Measurements from ENCODE around the gene CERK.
"Not testable (repeated sequence)": the region's sequence is repeated elsewhere in the genome, so short reads cannot be mapped to it uniquely, and the experiment has no call there.

The CERK gene

GRCh38 chr22:46637711-46638600 lies 100.1 kb downstream of the CERK start:
- Histone ChIP-seq H4K20me1 (ENCODE audit: insufficient read depth, low read length) (no peaks in the 10 kb centered on the region), H3K9ac (ENCODE audit: low read length) (no peak overlapping the region), H3F3A (ENCODE audit: insufficient read depth, low read length) (no peaks in the 10 kb centered on the region), H3K79me2 (ENCODE audit: low read length) (no peaks in the 10 kb centered on the region), H3K27ac (ENCODE audit: low read length) (no peak overlapping the region), H3K4me2 (ENCODE audit: low read depth, low read length) (no peak overlapping the region), H2AFZ (ENCODE audit: low read length) (no peak overlapping the region), H3K9me2 (replicated peaks; ENCODE audit: insufficient read depth, low read length) (no peaks in the 10 kb centered on the region), H3K4me3 (ENCODE audit: low read length) (no peak overlapping the region), H3K4me1 (ENCODE audit: low read length) (no peaks in the 10 kb centered on the region), H3K27me3 (replicated peaks; ENCODE audit: insufficient read depth, low read length) (no peaks in the 10 kb centered on the region), H3K9me3 (replicated peaks; ENCODE audit: insufficient read depth, low read length) (no peaks in the 10 kb centered on the region), H3K36me3 (replicated peaks; ENCODE audit: insufficient read depth, low read length) (no peaks in the 10 kb centered on the region)
- TF ChIP-seq EZH2 (optimal IDR thresholded peaks at IDR 0.05; ENCODE audit: low read depth, low read length): no peak
- no peak for TF ChIP-seq EZH2phosphoT487 (IDR thresholded peaks at IDR 0.05; ENCODE audit: low read length)
- TF ChIP-seq CTCF (IDR thresholded peaks at IDR 0.05; ENCODE audit: low read length): no peak
- no peak for DNase-seq

- TF ChIP-seq CTCF (IDR thresholded peaks at IDR 0.05; ENCODE audit: low read length) (no peak), EZH2phosphoT487 (IDR thresholded peaks at IDR 0.05; ENCODE audit: low read length) (no peak), EZH2 (optimal IDR thresholded peaks at IDR 0.05; ENCODE audit: low read depth, low read length) (no peak)
- Histone ChIP-seq H3K4me1 (ENCODE audit: low read length) (no peaks in the 10 kb centered on the region), H3K27ac (ENCODE audit: low read length) (no peak overlapping the region), H3K36me3 (replicated peaks; ENCODE audit: insufficient read depth, low read length) (no peaks in the 10 kb centered on the region), H3K27me3 (replicated peaks; ENCODE audit: insufficient read depth, low read length) (no peaks in the 10 kb centered on the region), H3K9me2 (replicated peaks; ENCODE audit: insufficient read depth, low read length) (no peaks in the 10 kb centered on the region), H3K79me2 (ENCODE audit: low read length) (no peaks in the 10 kb centered on the region), H4K20me1 (ENCODE audit: insufficient read depth, low read length) (no peaks in the 10 kb centered on the region), H3K4me3 (ENCODE audit: low read length) (no peak overlapping the region), H3K9me3 (replicated peaks; ENCODE audit: insufficient read depth, low read length) (no peaks in the 10 kb centered on the region), H3K9ac (ENCODE audit: low read length) (no peak overlapping the region), H3F3A (ENCODE audit: insufficient read depth, low read length) (no peaks in the 10 kb centered on the region), H3K4me2 (ENCODE audit: low read depth, low read length) (no peak overlapping the region), H2AFZ (ENCODE audit: low read length) (no peak overlapping the region)
- DNase-seq: no peak
Measured at GRCh38 chr22:46636221-46637002, 101.6 kb downstream of the CERK start.

GRCh38 chr22:46635756-46636155 lies 102.3 kb downstream of the CERK start:
- no peaks in the 10 kb centered on the region for H3K36me3 ChIP-seq (replicated peaks; ENCODE audit: insufficient read depth, low read length)
- no peak for TF ChIP-seq CTCF (IDR thresholded peaks at IDR 0.05; ENCODE audit: low read length)
- TF ChIP-seq EZH2 (optimal IDR thresholded peaks at IDR 0.05; ENCODE audit: low read depth, low read length): no peak
- no peak for TF ChIP-seq EZH2phosphoT487 (IDR thresholded peaks at IDR 0.05; ENCODE audit: low read length)

GRCh38 chr22:46634973-46635685 lies 102.9 kb downstream of the CERK start:
- H3K9ac ChIP-seq (ENCODE audit: low read length); H3K27me3 ChIP-seq (replicated peaks; ENCODE audit: insufficient read depth, low read length); H3K4me2 ChIP-seq (ENCODE audit: low read depth, low read length); H3K36me3 ChIP-seq (replicated peaks; ENCODE audit: insufficient read depth, low read length); H4K20me1 ChIP-seq (ENCODE audit: insufficient read depth, low read length); H3F3A ChIP-seq (ENCODE audit: insufficient read depth, low read length); H2AFZ ChIP-seq (ENCODE audit: low read length); H3K79me2 ChIP-seq (ENCODE audit: low read length); DNase-seq; H3K9me2 ChIP-seq (replicated peaks; ENCODE audit: insufficient read depth, low read length); H3K4me3 ChIP-seq (ENCODE audit: low read length); H3K9me3 ChIP-seq (replicated peaks; ENCODE audit: insufficient read depth, low read length); H3K27ac ChIP-seq (ENCODE audit: low read length); H3K4me1 ChIP-seq (ENCODE audit: low read length): not testable (repeated sequence)

More at GRCh38 chr22:46635756-46636155, 102.3 kb downstream of the CERK start:
- Histone ChIP-seq H3K4me1 (ENCODE audit: low read length) (no peaks in the 10 kb centered on the region), H4K20me1 (ENCODE audit: insufficient read depth, low read length) (no peaks in the 10 kb centered on the region), H3K4me2 (ENCODE audit: low read depth, low read length) (no peak overlapping the region), H3K4me3 (ENCODE audit: low read length) (no peak overlapping the region), H3K9me3 (replicated peaks; ENCODE audit: insufficient read depth, low read length) (no peaks in the 10 kb centered on the region), H2AFZ (ENCODE audit: low read length) (no peak overlapping the region), H3K9ac (ENCODE audit: low read length) (no peak overlapping the region), H3K79me2 (ENCODE audit: low read length) (no peaks in the 10 kb centered on the region), H3K27ac (ENCODE audit: low read length) (no peak overlapping the region), H3K9me2 (replicated peaks; ENCODE audit: insufficient read depth, low read length) (no peaks in the 10 kb centered on the region), H3F3A (ENCODE audit: insufficient read depth, low read length) (no peaks in the 10 kb centered on the region), H3K27me3 (replicated peaks; ENCODE audit: insufficient read depth, low read length) (no peaks in the 10 kb centered on the region)
- DNase-seq: no peak
